GM10248 (cell line): Measurements from ENCODE around the gene CRTAC1.

ENCODE experiments used
- CTCF ChIA-PET: fragments of 300-600 bp; sonication (Branson Sonifier 250); formaldehyde crosslinking; extraction: SDS; loops from one replicate; lab custom pipeline; 2021; ENCODE audit warnings: antibody characterized with exemption; lab: Yijun Ruan, JAX
- POLR2A ChIA-PET: fragments of 350-650 bp; sonication (Branson Sonifier 250); formaldehyde crosslinking; extraction: SDS; loops from one replicate; lab custom pipeline; 2020; ENCODE audit warnings: antibody characterized with exemption; lab: Yijun Ruan, JAX
- DNase-seq: peaks from one replicate; pipeline ENCODE4 v3.0.0; 2012; ENCODE audit errors: extremely low spot score
- TF ChIP-seq, protein P1 (sequence below): IDR thresholded peaks from 2 replicates; pipeline ENCODE4 v1.5.1; 2012; ENCODE audit warnings: mild to moderate bottlenecking, low read depth; ENCODE audit errors: extremely low read depth, missing control alignments, control extremely low read depth

Gene CRTAC1

DNA sequence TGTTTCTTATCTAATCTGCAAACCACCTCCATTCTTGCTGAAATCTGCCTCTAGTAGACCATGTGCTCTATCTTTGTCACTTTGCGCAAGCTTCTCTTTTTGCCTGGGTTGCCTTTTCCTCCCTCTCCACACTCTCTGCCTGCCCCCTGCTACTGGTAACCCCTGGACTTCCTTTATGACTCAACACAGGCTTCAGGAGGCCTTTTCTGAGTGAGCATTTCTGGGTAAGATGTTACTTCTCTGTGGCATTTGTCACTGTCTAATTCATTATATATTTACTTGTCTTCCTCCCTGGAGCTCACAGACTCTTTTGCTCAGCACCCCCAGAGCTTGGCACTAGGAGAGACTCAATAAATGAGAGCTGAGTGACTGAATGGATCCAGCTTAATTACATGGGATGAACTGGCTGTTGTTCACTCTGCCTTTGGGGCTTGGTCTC is 172.4 kb downstream of the CRTAC1 start:
- CTCF ChIA-PET, result no interaction called here
- no peak for DNase-seq
- POLR2A ChIA-PET, result no interaction called here
- TF ChIP-seq, protein P1, sequence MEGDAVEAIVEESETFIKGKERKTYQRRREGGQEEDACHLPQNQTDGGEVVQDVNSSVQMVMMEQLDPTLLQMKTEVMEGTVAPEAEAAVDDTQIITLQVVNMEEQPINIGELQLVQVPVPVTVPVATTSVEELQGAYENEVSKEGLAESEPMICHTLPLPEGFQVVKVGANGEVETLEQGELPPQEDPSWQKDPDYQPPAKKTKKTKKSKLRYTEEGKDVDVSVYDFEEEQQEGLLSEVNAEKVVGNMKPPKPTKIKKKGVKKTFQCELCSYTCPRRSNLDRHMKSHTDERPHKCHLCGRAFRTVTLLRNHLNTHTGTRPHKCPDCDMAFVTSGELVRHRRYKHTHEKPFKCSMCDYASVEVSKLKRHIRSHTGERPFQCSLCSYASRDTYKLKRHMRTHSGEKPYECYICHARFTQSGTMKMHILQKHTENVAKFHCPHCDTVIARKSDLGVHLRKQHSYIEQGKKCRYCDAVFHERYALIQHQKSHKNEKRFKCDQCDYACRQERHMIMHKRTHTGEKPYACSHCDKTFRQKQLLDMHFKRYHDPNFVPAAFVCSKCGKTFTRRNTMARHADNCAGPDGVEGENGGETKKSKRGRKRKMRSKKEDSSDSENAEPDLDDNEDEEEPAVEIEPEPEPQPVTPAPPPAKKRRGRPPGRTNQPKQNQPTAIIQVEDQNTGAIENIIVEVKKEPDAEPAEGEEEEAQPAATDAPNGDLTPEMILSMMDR, result no peak

DNA sequence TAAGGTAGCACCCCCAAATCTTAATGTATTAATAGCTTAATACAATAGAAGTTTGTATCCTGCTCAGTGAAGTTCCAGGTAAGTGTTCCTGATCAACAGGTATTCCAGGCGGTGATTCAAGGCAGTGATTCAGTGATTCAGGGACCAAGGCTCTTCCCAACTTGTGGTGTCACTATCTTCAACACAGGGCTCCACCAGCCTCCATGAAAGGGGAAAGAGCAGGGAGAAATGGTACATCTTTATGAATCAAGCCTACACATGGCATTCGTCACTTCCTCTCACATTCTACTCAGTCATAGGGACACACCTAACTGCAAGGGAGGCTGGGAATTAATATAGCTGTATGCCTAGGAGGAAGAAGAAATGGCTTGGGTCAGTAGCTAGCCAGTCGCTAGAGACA is 175.7 kb downstream of the CRTAC1 start:
- TF ChIP-seq, protein P1, result no peak
- ChIA-PET POLR2A (no interaction called here), CTCF (no interaction called here)
- DNase-seq, result no peak

DNA sequence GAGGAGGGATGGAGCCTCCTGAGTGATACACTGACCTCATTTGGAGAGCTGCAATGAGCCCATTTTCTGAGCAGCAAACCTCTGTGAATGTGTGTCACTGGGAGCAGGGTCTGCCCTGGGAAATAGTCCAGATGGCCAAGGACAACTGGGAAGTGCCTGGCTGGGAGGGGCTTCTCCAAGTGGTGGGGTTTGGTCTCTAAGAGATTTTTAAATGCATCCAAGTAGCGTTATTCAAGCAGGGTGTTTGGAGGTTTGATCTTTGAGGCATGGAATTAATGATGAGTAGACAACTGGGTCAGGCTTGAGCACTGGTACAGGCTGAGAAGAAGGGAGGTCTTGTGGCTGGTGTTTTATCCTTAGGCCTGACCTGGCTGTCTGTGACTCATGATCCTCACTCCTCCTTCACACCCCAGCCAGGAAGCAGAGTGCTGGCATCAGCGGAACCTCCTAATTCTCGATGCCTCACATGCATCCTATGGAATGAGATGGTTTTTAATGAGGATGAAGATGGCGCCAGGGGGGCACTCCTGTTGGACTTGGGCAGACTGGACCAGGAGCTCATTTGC is 177.5 kb downstream of the CRTAC1 start:
- CTCF ChIA-PET, result no interaction called here
- DNase-seq, result no peak

DNA sequence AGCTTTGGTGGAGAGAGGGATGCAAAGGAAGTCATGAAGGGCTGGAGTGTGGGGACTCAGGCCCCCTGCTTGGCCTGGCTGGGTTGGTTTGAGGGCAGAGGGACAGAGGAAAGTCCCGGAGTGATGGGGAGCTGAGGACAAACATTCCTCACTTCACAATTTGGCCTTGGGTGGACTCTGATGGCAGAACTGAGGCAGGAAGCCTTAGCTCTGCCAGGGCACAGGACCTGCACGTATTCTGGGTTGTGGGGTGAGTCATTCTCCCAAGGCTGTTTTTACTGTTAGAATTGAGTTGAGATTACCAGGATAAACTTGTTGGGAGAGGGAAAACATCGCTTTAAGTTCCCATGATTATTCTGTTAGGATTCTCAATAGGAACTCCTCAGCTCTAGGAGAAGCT is 178.1 kb downstream of the CRTAC1 start:
- ChIA-PET POLR2A (no interaction called here), CTCF (no interaction called here)
- no peak for DNase-seq
- TF ChIP-seq, protein P1, result no peak

More for the DNA sequence above, 177.5 kb downstream of the CRTAC1 start:
- TF ChIP-seq, protein P1, result no peak
- POLR2A ChIA-PET, result no interaction called here

DNA sequence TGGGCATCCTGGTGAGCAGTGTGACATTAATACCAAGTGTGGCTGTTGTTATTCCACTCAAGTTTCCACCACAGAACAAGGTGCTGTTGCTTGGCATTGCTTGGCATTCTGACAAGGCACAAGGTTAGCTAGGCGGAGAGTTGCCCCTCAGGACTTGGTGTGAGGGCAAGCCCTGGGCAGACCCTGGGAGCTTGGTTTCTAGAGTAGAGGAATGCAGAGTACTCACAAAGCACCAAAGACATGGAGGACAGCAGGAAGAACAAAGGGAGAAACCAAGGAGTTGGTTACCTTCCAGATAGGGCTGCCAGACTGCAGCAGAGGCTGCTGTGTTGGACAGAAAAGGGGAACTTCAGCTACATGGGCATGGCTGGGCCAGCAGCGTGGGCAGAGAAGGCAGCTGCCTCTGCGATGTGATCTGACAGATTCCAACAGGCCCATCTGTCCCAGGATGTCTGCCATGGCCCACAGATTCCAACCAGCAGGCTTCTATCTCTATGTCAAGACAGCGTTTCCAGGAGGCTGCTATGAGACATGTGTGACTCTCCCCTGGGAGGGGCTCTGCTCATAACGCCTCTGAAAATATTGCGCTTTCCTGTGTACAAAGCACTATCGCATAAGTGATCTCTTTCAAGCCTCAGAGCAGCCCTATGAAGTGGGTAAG is 178.9 kb downstream of the CRTAC1 start:
- POLR2A ChIA-PET, result no interaction called here
- TF ChIP-seq, protein P1, result no peak
- no peak for DNase-seq
- CTCF ChIA-PET, result interaction anchor here (1.3 kb wide), 1 partner anchor 64 kb away, joined by 5 read pairs; no protein-coding TSS in a partner anchor

DNA sequence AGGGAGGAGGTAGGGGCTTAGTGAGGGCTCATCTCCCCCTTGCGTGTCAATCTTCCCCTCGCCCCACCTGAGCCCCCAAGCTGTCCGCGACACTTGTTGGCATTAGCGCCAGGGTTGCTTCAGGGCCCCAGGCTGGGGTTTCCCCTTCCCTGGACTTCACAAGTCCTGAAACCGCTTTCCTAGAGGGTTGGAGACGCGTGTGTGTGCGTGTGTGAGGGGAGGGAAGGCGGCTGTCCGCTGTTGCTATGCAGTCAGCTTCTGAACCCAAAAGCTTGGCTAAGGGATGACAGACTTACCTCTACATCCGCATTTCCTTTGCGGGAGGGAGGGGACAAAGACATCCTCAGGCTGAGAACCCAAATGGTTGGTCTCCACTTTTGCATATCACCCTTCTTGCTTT is 180.0 kb downstream of the CRTAC1 start:
- DNase-seq, result no peak
- ChIA-PET CTCF (interaction anchor here (1.3 kb wide), 1 partner anchor 65 kb away, joined by 5 read pairs; no protein-coding TSS in a partner anchor), POLR2A (no interaction called here)
- TF ChIP-seq, protein P1, result no peak
